Naive B cell (primary cell): Measurements from ENCODE around the gene HOXB7. TPM values are rescaled to one million over a fixed set of nuclear protein-coding genes. Genes with fewer than 3 reads are reported as not detected.

ENCODE experiments used
- ATAC-seq, 2 donors: fragments of 150-1000 bp; cut with Tn5 transposase; 2 replicates each; pipeline ENCODE4 v1.10.0; 2021; ENCODE audit warnings: low read depth in 2 of 2, mild to moderate bottlenecking in 2 of 2, moderate library complexity in 2 of 2
- DNase-seq: peaks from one replicate; pipeline ENCODE4 v3.0.0; 2022
- H3K27ac Mint-ChIP-seq, 6 donors: one replicate each; pipeline ENCODE4 v1.8.0; 2020 to 2022; ENCODE audit warnings: mild to moderate bottlenecking in 6 of 6, mixed read lengths in 6 of 6, moderate library complexity in 5 of 6, inconsistent platforms in 2 of 6
- H3K27me3 Mint-ChIP-seq, 3 donors: one replicate each; pipeline ENCODE4 v1.8.0; 2021 to 2022; ENCODE audit warnings: mixed read lengths in 3 of 3, mild to moderate bottlenecking in 1 of 3
- H3K36me3 Mint-ChIP-seq, 2 donors: one replicate each; pipeline ENCODE4 v1.8.0; 2020 to 2022; ENCODE audit warnings: mixed read lengths in 2 of 2, inconsistent platforms in 1 of 2, mild to moderate bottlenecking in 1 of 2
- H3K4me1 Mint-ChIP-seq, 3 donors: one replicate each; pipeline ENCODE4 v1.8.0; 2020 to 2022; ENCODE audit warnings: mixed read lengths in 3 of 3, inconsistent platforms in 1 of 3, mild to moderate bottlenecking in 1 of 3, moderate library complexity in 1 of 3
- H3K4me3 Mint-ChIP-seq, 8 donors: one replicate each; pipeline ENCODE4 v1.8.0; 2020 to 2022; ENCODE audit warnings: mild to moderate bottlenecking in 8 of 8, mixed read lengths in 8 of 8, moderate library complexity in 8 of 8, inconsistent platforms in 2 of 8
- H3K9me3 Mint-ChIP-seq, 7 donors: one replicate each; pipeline ENCODE4 v1.8.0; 2020 to 2022; ENCODE audit warnings: mixed read lengths in 7 of 7, mild to moderate bottlenecking in 5 of 7, inconsistent platforms in 2 of 7, moderate library complexity in 1 of 7
- polyA plus RNA-seq, 6 donors: library from polyadenylated mRNA; unstranded; fragments of 300-500 nt; fragmentation: Illumina TruSeq; gene quantifications; one replicate each; pipeline ENCODE4 v1.2.3, GENCODE V29; 2021; ENCODE audit warnings: low read depth in 6 of 6

Gene HOXB7
- polyA plus RNA-seq, 6 donors from 2014 or later, result 0.24 to 0.58 TPM; not detected in 4

DNA sequence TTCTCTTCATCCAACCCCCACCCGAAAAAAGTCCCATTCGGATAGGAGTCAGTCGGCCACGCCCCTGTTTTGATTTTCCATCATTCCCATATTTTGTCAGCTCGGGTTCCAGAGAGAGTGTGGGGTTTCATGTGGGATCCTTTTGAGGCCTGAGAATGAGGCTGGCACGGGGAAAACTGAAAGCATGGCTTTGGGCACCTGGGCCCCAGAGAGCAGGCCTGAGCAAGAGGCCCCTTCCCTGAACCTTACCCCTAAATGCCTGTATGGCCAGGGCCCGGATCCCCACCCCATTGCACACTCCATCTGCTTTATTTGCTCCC is 28.1 kb downstream of the HOXB7 start:
- Mint-ChIP-seq H3K27me3 (peaks cover 68 to 94% (median 92%) of the 10 kb centered on the region in 3 donors), H3K4me1 (peaks cover 51 to 67% (median 52%) of the 10 kb centered on the region in 3 donors), H3K27ac (peak overlapping the region in 2 of 6 donors; percentile 16 to 81), H3K4me3 (peak overlapping the region; percentile 68 to 91 (median 81)), H3K36me3 (peaks cover 0 to 8% of the 10 kb centered on the region in 2 donors), H3K9me3 (peaks cover 0 to 5% (median 0%) of the 10 kb centered on the region in 7 donors)
- DNase-seq (no peak), ATAC-seq (no peak)

DNA sequence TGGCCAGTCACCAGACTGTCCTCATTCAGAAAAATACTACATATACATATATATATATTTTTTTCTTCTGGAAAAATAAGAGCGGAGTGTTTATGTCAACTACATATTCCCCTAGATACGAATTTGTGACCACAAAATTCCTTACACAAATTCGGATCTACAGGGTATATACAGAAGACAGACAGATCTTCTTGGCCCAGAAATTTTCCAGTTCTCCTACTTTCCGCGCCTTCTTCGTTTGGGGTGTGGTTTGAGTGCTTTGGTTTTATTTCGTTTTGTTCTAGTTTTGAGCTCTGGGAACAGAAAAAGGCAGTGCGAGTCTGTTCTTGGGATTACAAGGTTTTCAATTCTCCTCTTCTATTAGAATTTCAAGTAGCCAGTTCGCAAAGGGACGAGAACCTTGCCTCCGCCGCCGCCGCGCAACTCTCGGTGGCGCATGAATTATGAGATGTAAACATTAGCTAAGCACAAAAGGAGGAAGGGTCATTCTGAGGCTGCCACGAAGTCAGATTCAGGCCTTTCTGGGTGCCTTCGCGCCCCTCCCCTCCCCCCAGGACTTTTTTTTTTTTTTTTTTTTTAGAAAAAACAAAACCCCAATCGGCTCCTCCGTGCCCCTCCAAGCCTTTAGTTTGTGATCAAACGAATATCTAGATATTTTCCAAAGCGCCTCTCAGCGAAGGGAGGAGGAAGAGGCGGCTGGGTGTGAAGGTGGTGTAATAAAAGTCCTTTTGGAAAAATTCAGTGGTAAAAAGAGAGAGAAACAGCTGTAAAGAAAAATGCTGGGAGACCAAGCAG is 30.9 kb downstream of the HOXB7 start:
- peaks cover 0 to 8% of the 10 kb centered on the region in 2 donors for H3K36me3 Mint-ChIP-seq
- no peak for ATAC-seq
- H3K4me3 Mint-ChIP-seq, result peak overlapping the region in 7 of 8 donors; percentile 20 to 94 (median 82)
- H3K27ac Mint-ChIP-seq, result peak overlapping the region in 3 of 6 donors; percentile 10 to 93 (median 92)
- peaks cover 50 to 87% (median 81%) of the 10 kb centered on the region in 3 donors for H3K27me3 Mint-ChIP-seq
- peaks cover 0 to 5% (median 0%) of the 10 kb centered on the region in 7 donors for H3K9me3 Mint-ChIP-seq
- no peak for DNase-seq
- H3K4me1 Mint-ChIP-seq, result peaks cover 45 to 64% (median 50%) of the 10 kb centered on the region in 3 donors

DNA sequence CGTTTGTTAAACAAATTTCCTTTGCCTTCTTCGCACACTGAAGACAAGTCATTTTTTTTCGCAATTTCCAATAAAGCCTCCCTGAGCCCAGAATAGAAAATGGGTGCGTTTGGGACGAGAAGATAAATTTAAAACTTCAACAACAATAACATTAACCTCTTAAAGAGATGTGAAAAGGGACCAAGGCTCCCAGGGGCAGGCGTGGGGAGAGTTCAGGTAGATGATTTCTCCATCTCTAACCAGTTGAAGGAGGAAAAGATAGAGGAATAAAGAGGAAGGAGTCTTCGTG is 31.4 kb downstream of the HOXB7 start:
- Mint-ChIP-seq H3K4me1 (peaks cover 43 to 60% (median 47%) of the 10 kb centered on the region in 3 donors), H3K27me3 (peaks cover 55 to 87% (median 78%) of the 10 kb centered on the region in 3 donors), H3K9me3 (peaks cover 0 to 5% (median 0%) of the 10 kb centered on the region in 7 donors), H3K27ac (peak overlapping the region in 2 of 6 donors; percentile 31 to 94), H3K36me3 (peaks cover 0 to 8% of the 10 kb centered on the region in 2 donors), H3K4me3 (peak overlapping the region in 6 of 8 donors; percentile 29 to 94 (median 90))
- DNase-seq, result no peak
- no peak for ATAC-seq

DNA sequence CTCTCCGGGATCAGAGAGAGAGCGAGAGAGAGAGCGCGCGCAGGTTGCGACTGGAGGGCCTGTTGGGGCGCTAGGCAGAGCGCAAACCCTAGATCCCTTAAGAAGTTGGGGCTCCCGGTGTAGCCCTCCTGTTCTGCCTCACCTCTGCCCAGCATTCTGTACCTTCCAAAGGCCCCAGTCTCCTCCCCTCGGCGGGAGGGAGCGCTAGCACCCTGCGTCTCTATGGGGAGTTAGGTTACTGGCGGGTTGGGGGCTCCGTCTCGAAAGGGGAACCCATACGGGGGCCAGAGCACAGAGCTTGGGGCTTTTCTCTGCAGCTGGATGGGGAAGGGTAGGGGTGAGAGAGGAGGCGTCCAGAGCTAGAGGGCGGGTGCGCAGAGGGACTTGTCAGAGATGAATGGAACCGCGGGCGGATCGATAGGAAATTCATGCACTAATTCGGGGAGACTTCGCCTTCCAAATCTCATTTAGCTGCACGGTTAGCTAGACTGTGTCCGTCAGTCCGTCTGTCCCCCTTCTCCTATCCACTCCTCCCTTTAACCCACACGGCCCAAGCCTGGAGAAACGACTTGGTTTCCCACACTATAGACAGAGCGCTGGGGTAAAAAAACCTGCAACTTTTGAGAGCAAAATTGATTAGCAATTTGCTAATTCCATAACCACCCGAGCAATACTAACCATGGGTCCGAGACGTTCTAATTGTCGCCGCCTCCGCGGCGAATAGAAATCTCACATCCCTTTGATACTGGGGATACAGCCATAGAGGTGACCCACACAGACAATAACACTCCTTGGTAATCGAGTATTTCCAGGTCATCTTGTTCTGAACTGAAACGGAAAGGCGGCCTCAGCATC is 32.0 kb downstream of the HOXB7 start:
- peaks cover 0 to 5% (median 0%) of the 10 kb centered on the region in 7 donors for H3K9me3 Mint-ChIP-seq
- ATAC-seq, result peak; percentile 35 to 45
- peak overlapping the region; percentile 71 to 94 (median 91) for H3K4me3 Mint-ChIP-seq
- peaks cover 54 to 86% (median 78%) of the 10 kb centered on the region in 3 donors for H3K27me3 Mint-ChIP-seq
- peaks cover 0 to 8% of the 10 kb centered on the region in 2 donors for H3K36me3 Mint-ChIP-seq
- no peak for DNase-seq
- H3K27ac Mint-ChIP-seq, result peak overlapping the region in 4 of 6 donors; percentile 54 to 94 (median 78)
- peaks cover 43 to 60% (median 47%) of the 10 kb centered on the region in 3 donors for H3K4me1 Mint-ChIP-seq

DNA sequence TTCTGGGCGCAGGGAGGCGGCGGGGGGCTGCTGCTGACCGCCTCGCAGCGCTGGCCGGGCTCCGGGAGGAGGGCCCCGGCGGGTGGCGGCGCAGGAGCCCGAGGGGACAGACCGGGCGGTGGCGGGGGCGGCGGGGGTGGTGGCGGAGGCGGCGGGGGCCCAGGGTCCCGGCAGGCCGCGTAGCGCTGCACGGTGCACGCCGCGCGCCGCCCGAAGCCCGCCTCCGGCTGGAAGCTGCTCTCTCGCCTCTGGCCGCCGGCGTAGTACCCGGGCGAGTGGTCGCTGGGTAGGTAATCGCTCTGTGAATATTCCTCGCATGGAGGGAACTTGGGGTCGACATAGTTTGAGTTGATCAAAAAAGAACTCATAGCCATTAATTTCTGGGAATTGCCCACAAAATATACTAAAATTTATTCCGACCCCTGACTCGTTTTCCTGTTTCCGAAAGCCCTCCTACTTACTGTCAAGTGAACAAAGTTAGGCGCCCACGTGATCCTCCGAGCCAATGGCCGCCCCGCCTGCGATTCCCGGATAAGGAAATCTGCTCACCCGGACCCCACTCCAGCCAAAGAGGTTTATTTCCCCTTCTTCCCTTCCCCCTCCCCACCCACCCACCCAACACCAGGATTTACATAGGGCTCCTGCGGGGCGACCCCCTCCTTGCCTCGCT is 32.7 kb downstream of the HOXB7 start, which contains the start of gene HOXB4:
Gene HOXB4 (minus strand): TSS at position 405 of the 670 bp plus-strand sequence. CDS start 31 bp downstream, at position 374.
- ATAC-seq (peak; percentile 55 to 60), DNase-seq (peak; percentile 61)
- Mint-ChIP-seq H3K4me1 (peaks cover 40 to 58% (median 53%) of the 10 kb centered on the region in 3 donors), H3K9me3 (peaks cover 0 to 5% (median 0%) of the 10 kb centered on the region in 7 donors), H3K27me3 (peaks cover 55 to 86% (median 77%) of the 10 kb centered on the region in 3 donors), H3K27ac (peak within 1 kb of the TSS; percentile 29 to 94 (median 65)), H3K36me3 (peaks cover 0 to 8% of the 10 kb centered on the region in 2 donors), H3K4me3 (peak within 1 kb of the TSS; percentile 71 to 94 (median 91))

DNA sequence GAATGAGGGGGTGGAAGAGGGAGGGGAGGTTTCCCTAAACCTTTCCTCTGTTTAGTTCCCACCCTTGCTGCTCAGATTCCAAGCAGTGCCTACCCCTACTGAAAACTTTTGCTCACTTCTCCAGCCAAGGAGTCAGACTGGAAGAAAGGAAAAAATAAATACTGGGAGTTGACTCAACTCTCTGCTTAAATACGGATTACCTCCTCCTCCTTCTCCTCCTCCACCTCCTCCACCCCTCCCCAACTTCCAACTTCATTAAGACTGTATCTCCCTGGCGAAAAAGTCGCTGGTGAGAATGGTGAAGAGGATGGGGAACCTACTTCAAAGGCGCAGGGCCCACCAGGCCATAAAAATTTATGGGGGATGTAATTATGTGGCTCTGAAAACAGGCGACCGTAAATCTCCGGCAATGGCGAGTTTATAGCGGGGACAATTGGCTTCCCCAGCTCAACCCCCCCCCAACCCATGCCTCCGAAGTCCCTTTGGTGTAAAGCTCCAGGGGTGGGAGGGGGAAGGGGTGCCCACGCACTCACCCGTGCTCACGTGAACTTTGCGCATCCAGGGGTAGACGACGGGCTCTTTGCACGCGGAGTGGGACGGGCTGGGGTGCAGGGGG is 33.4 kb downstream of the HOXB7 start:
- Mint-ChIP-seq H3K27ac (peak overlapping the region in 2 of 6 donors; percentile 30 to 68), H3K27me3 (peaks cover 52 to 86% (median 75%) of the 10 kb centered on the region in 3 donors), H3K36me3 (peaks cover 0 to 8% of the 10 kb centered on the region in 2 donors), H3K4me3 (peak overlapping the region; percentile 62 to 91 (median 86)), H3K9me3 (peaks cover 0 to 5% (median 0%) of the 10 kb centered on the region in 7 donors), H3K4me1 (peaks cover 35 to 53% (median 52%) of the 10 kb centered on the region in 3 donors)
- DNase-seq (no peak), ATAC-seq (peak in 1 of 2 donors; percentile 7)

DNA sequence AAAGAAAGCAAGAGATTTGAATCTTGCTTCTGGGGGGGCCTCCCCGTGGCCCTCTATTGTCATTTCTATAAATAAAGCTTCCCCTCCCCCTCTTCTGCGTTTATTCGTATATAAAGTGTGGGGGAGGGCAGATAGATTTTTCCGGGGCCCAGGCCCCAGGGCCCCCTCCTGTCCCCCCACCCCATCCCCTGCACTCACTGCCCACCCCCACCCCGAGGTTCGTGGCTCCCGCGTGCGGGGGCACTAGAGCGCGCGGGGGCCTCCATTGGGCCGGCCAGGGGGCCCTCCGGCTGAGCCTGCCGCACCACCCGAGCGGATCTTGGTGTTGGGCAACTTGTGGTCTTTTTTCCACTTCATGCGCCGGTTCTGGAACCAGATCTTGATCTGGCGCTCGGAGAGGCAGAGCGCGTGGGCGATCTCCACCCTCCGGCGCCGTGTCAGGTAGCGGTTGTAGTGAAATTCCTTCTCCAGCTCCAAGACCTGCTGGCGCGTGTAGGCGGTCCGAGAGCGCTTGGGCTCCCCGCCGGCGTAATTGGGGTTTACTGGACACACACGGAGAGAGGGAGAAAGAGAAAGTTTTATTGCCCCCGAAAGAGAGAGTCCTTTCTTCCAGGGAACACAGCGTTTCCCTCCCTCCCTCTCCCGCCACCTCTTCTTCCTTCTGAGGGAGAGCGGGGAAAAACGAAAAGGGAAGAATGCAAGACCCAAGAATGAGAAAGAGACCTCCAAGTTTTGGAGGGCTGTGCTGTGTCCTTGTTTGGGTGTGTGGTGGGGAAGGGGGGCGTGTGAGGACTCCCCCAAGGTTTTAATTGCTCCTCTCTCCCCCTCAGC is 34.1 kb downstream of the HOXB7 start:
- ATAC-seq, result no peak
- peak overlapping the region in 4 of 6 donors; percentile 42 to 89 (median 50) for H3K27ac Mint-ChIP-seq
- H3K4me3 Mint-ChIP-seq, result peak overlapping the region; percentile 69 to 91 (median 86)
- no peak for DNase-seq
- H3K27me3 Mint-ChIP-seq, result peaks cover 53 to 86% (median 77%) of the 10 kb centered on the region in 3 donors
- peaks cover 0 to 8% of the 10 kb centered on the region in 2 donors for H3K36me3 Mint-ChIP-seq
- H3K9me3 Mint-ChIP-seq, result peaks cover 0 to 5% (median 0%) of the 10 kb centered on the region in 7 donors
- peaks cover 35 to 52% (median 48%) of the 10 kb centered on the region in 3 donors for H3K4me1 Mint-ChIP-seq

DNA sequence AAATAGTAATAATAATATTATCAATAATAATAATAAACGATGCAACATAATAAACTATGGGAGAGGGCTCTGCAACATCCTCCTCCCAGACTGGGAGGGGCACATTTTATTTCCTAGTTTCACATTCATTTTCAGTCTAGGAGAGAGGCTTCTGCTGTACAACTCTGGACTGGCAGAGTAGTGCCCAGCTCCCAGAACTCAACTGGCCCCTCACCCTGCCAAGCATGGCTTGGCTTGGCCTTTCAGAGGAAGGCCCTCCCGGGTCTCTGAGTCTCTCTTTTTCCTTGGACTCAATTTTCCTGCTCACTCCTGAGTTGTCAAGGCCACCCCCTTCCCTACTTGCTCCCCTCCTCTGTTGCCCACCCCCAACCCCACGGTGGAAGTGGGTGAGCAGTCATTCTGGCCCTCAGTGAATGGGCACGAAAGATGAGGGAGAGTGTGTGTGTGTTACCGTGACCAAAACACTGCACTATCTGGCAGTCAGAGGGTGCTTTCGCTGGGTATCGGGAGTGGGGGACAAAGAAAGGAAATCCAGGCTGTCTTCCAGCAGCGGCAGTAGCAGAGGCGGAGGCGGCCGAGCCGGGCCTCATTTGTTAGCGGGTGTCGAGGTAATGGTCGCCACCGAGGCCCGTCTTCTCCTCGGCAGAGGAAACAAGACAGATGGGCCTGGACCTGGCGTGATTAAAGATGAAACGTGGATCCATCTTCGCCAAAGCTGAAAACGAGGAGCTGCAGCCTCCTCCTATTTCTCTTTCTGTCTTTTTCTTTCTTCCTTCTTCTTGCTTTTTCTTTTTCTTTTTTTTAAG is 34.9 kb downstream of the HOXB7 start:
- ATAC-seq, result peak; percentile 40 to 41
- Mint-ChIP-seq H3K27ac (peak overlapping the region in 3 of 6 donors; percentile 44 to 62 (median 57)), H3K27me3 (peaks cover 50 to 81% (median 77%) of the 10 kb centered on the region in 3 donors), H3K36me3 (peaks cover 0 to 8% of the 10 kb centered on the region in 2 donors), H3K4me1 (peaks cover 35 to 46% (median 40%) of the 10 kb centered on the region in 3 donors), H3K4me3 (peak overlapping the region in 7 of 8 donors; percentile 29 to 87 (median 68)), H3K9me3 (peaks cover 0 to 5% (median 0%) of the 10 kb centered on the region in 7 donors)
- no peak for DNase-seq

DNA sequence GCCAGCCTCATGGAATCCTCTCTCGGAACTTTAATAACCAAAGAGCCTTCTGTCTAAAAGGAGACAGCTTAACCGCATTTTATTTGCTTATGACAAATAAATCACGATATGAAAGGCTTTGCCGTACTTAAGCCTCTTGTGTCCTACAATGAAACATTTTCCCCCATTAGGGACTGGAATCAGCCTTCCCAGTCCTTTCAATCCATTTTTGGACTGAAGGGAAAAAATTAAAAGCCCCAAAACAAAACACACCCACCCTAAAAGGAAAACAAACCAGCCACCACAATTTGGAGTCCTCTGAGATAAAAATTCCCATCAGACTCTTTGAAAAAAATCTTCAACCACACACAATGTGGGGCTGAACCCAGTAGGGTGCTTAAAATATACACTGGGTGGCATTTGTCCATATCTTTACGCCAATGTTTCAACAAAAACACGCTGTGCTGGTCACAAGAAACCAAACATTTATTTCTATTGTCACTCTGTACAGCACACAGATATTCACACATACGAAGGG is 35.7 kb downstream of the HOXB7 start:
- Mint-ChIP-seq H3K4me1 (peaks cover 28 to 39% (median 35%) of the 10 kb centered on the region in 3 donors), H3K27ac (no peak overlapping the region), H3K27me3 (peaks cover 43 to 73% (median 69%) of the 10 kb centered on the region in 3 donors), H3K4me3 (peak overlapping the region in 1 of 8 donors; percentile 54), H3K9me3 (peaks cover 0 to 5% (median 0%) of the 10 kb centered on the region in 7 donors), H3K36me3 (peaks cover 0 to 8% of the 10 kb centered on the region in 2 donors)
- no peak for DNase-seq
- no peak for ATAC-seq

DNA sequence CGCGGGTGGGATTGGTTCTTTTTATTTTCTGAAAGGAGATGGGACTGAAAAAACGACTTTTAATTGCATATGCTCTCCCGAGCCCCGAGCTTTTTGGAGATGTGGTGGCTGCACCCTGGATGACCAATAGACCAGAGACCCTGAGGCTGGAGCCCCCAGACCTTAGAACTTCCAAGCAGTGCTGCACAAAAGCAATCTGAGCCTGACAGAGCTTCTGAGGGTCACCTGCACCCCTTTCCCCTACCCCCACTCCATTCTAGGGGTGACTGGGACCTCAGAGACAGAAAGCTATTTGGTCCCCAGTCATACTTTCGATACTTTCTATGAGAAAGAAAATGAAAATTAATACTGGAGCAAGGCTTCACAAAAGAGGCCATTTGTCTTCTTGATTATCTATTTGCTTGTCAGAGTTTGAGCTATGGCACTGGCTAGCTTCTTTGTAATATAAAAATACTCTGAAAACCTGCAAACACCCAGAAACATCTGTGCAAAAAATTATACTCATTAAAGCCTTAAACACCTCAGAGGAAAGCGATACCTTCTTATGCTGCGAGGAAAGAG is 36.2 kb downstream of the HOXB7 start:
- ATAC-seq (no peak), DNase-seq (no peak)
- H3K36me3 Mint-ChIP-seq, result peaks cover 0 to 8% of the 10 kb centered on the region in 2 donors
- H3K4me3 Mint-ChIP-seq, result peak overlapping the region in 2 of 8 donors; percentile 3 to 59
- peaks cover 0 to 5% (median 0%) of the 10 kb centered on the region in 7 donors for H3K9me3 Mint-ChIP-seq
- peaks cover 23 to 35% (median 30%) of the 10 kb centered on the region in 3 donors for H3K4me1 Mint-ChIP-seq
- peaks cover 38 to 68% (median 64%) of the 10 kb centered on the region in 3 donors for H3K27me3 Mint-ChIP-seq
- no peak overlapping the region for H3K27ac Mint-ChIP-seq
